Stimulated activated CD8-positive, alpha-beta memory T cell treated with anti-CD3 and anti-CD28 coated beads, Interleukin-15, amount 100 ng/mL, for 1 hour (primary cell): Measurements from ENCODE around the gene BASP1.
"Not testable (repeated sequence)": the region's sequence is repeated elsewhere in the genome, so short reads cannot be mapped to it uniquely, and the experiment has no call there.

Source experiments
- DNase-seq: peaks from one replicate; pipeline ENCODE4 v3.0.0-alpha.2; 2020; ENCODE audit warnings: low read depth

The BASP1 gene

GRCh38 chr5:17191574-17191973 lies 25.9 kb upstream of the BASP1 start:
- not testable (repeated sequence) for DNase-seq

- DNase-seq: no peak
Measured at GRCh38 chr5:17192191-17192590, 25.2 kb upstream of the BASP1 start.

GRCh38 chr5:17196024-17196423 lies 21.4 kb upstream of the BASP1 start:
- DNase-seq: no peak

GRCh38 chr5:17196697-17197096 lies 20.7 kb upstream of the BASP1 start:
- DNase-seq: no peak

GRCh38 chr5:17203329-17204132 lies 13.9 kb upstream of the BASP1 start:
- no peak for DNase-seq

- no peak for DNase-seq
Measured at GRCh38 chr5:17204133-17204489, 13.3 kb upstream of the BASP1 start.

- DNase-seq: no peak
Measured at GRCh38 chr5:17206021-17206420, 11.4 kb upstream of the BASP1 start.

- DNase-seq: no peak
Measured at GRCh38 chr5:17212191-17212590, 5.2 kb upstream of the BASP1 start.

GRCh38 chr5:17212996-17213395 lies 4.4 kb upstream of the BASP1 start:
- no peak for DNase-seq

- no peak for DNase-seq
Measured at GRCh38 chr5:17213938-17214337, 3.5 kb upstream of the BASP1 start.

GRCh38 chr5:17214893-17215292 lies 2.5 kb upstream of the BASP1 start:
- no peak for DNase-seq

- no peak for DNase-seq
Measured at GRCh38 chr5:17215361-17215760, 2.1 kb upstream of the BASP1 start.

- DNase-seq: no peak
Measured at GRCh38 chr5:17216176-17216973, 1.1 kb upstream of the BASP1 start.

- DNase-seq: no peak
Measured at GRCh38 chr5:17216974-17217492, 398 bp upstream of the BASP1 start.

- DNase-seq: no peak
Measured at GRCh38 chr5:17218353-17219005, 1.0 kb downstream of the BASP1 start.

- DNase-seq: no peak
Measured at GRCh38 chr5:17219006-17219422, 1.6 kb downstream of the BASP1 start.

- DNase-seq: no peak
Measured at GRCh38 chr5:17219469-17219868, 2.0 kb downstream of the BASP1 start.

- DNase-seq: no peak
Measured at GRCh38 chr5:17219992-17220391, 2.6 kb downstream of the BASP1 start.

- DNase-seq: no peak
Measured at GRCh38 chr5:17220469-17220868, 3.0 kb downstream of the BASP1 start.

- no peak for DNase-seq
Measured at GRCh38 chr5:17221843-17222636, 4.6 kb downstream of the BASP1 start.

GRCh38 chr5:17222664-17223063 lies 5.2 kb downstream of the BASP1 start:
- DNase-seq: no peak
